Measurements from ENCODE around the gene PGLYRP4. TPM values are rescaled to one million over a fixed set of nuclear protein-coding genes. Genes with fewer than 3 reads are reported as not detected.
A peak's percentile ranks its signal among the peaks of the same experiment; 100 is the strongest.

PGLYRP4 gene
- total RNA-seq, 1 donor from 2014 or later = 4.4 TPM

DNA sequence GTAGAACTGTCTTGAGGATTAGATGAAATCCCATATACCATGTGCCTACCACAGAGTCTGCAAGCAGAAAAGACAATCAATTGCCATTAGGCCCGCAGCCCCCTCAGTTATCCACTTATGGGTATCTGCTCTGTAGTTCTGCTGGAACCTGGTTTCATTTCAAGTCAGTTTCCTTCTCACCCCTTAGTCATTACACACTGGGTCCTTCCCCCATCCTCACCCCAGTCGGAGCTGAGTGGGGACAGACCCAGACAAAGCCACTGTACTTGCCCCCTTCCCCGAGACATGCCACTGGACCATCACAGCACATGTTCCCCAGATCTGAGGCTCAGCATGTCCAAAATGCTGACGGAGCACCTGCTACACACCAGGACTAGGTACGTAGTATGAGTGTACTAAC, 57.1 kb downstream of the PGLYRP4 start:
- no peaks in the 10 kb centered on the region for H3K36me3 Mint-ChIP-seq
- peak overlapping the region; percentile 90 for H3K27ac Mint-ChIP-seq
- TF ChIP-seq, protein P1, sequence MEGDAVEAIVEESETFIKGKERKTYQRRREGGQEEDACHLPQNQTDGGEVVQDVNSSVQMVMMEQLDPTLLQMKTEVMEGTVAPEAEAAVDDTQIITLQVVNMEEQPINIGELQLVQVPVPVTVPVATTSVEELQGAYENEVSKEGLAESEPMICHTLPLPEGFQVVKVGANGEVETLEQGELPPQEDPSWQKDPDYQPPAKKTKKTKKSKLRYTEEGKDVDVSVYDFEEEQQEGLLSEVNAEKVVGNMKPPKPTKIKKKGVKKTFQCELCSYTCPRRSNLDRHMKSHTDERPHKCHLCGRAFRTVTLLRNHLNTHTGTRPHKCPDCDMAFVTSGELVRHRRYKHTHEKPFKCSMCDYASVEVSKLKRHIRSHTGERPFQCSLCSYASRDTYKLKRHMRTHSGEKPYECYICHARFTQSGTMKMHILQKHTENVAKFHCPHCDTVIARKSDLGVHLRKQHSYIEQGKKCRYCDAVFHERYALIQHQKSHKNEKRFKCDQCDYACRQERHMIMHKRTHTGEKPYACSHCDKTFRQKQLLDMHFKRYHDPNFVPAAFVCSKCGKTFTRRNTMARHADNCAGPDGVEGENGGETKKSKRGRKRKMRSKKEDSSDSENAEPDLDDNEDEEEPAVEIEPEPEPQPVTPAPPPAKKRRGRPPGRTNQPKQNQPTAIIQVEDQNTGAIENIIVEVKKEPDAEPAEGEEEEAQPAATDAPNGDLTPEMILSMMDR (conservative IDR thresholded peaks at IDR 0.05) = no peak
- peak overlapping the region; percentile 18 for H3K4me3 Mint-ChIP-seq
- H3K4me1 Mint-ChIP-seq (ENCODE audit: unreplicated experiment) = peaks cover 8% of the 10 kb centered on the region
- peaks cover 4% of the 10 kb centered on the region for H3K27me3 Mint-ChIP-seq
- H3K9me3 Mint-ChIP-seq = no peaks in the 10 kb centered on the region
- DNase-seq (ENCODE audit: extremely low spot score, unreplicated experiment) = no peak

DNA sequence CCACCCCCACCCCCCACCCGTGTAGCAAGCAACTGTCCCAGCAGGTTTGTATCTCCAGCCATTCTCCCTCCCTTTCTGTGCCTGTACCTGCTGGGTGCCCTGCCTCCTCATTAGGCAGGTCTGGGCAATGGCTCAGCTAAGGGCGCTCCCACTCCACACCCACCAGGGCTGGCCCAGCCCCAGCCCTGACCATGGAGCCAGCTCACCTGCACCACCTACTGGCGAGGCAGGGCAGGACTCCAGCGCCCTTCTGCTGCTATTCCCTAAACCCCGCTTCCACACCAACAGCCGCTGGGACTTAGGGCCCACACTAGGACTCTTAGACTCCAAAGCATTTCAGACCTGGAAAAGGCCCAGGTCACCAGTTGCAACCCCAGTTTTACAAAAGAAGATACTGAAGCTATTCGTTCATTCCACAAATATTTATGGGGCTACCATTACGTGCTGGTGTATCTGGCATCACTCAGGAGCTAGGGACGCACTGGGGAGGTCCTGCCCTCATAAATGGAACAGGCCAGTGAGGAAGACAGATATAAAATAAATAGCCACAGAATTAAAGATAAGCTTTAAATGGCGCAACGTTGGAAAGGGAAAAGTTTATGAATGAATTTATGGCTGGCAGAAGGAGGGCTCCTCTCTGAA, 59.9 kb downstream of the PGLYRP4 start:
- Mint-ChIP-seq H3K27me3 (peaks cover 4% of the 10 kb centered on the region), H3K9me3 (no peaks in the 10 kb centered on the region), H3K27ac (no peak overlapping the region), H3K4me3 (no peak overlapping the region), H3K36me3 (no peaks in the 10 kb centered on the region), H3K4me1 (ENCODE audit: unreplicated experiment) (peaks cover 8% of the 10 kb centered on the region)
- no peak for DNase-seq (ENCODE audit: extremely low spot score, unreplicated experiment)
- TF ChIP-seq, protein P1 (conservative IDR thresholded peaks at IDR 0.05) = peak; percentile 62

Other genes starting within 250 kb of the PGLYRP4 start
- gene SPRR2F, start 235.3 kb downstream of the PGLYRP4 start, total RNA-seq (ENCODE audit: low replicate concordance) = 2.5 and 5.1 TPM in 2 replicates
- not detected in 2 replicates for gene SPRR2G, start 198.0 kb downstream of the PGLYRP4 start, total RNA-seq (ENCODE audit: low replicate concordance)
- gene LELP1, start 145.4 kb downstream of the PGLYRP4 start, total RNA-seq (ENCODE audit: low replicate concordance) = not detected in 2 replicates
- not detected in 2 replicates for gene PRR9, start 131.3 kb downstream of the PGLYRP4 start, total RNA-seq (ENCODE audit: low replicate concordance)
- not detected in 2 replicates for gene LORICRIN, start 89.2 kb downstream of the PGLYRP4 start, total RNA-seq (ENCODE audit: low replicate concordance)
- gene PGLYRP3, start 35.9 kb downstream of the PGLYRP4 start, total RNA-seq (ENCODE audit: low replicate concordance) = 0.87 and 1.3 TPM in 2 replicates
- 1,065 and 1,707 TPM in 2 replicates for gene S100A9, start 9.0 kb upstream of the PGLYRP4 start, total RNA-seq (ENCODE audit: low replicate concordance)
- gene S100A12, start 26.8 kb upstream of the PGLYRP4 start, total RNA-seq (ENCODE audit: low replicate concordance) = 0.62 TPM in 1 of 2 replicates, not detected in the other
- gene S100A8, start 42.2 kb upstream of the PGLYRP4 start, total RNA-seq (ENCODE audit: low replicate concordance) = 667 and 678 TPM in 2 replicates
- not detected in 2 replicates for gene S100A7A, start 67.7 kb upstream of the PGLYRP4 start, total RNA-seq (ENCODE audit: low replicate concordance)
- 6.2 and 10.2 TPM in 2 replicates for gene S100A7, start 111.8 kb upstream of the PGLYRP4 start, total RNA-seq (ENCODE audit: low replicate concordance)
- 21.9 and 1,154 TPM in 2 replicates for gene S100A6, start 187.2 kb upstream of the PGLYRP4 start, total RNA-seq (ENCODE audit: low replicate concordance)
- 0.62 TPM in 1 of 2 replicates, not detected in the other for gene S100A5, start 192.1 kb upstream of the PGLYRP4 start, total RNA-seq (ENCODE audit: low replicate concordance)
- 61.0 and 200 TPM in 2 replicates for gene S100A4, start 197.0 kb upstream of the PGLYRP4 start, total RNA-seq (ENCODE audit: low replicate concordance)
- gene S100A3, start 200.4 kb upstream of the PGLYRP4 start, total RNA-seq (ENCODE audit: low replicate concordance) = 1.4 and 2.8 TPM in 2 replicates
- gene S100A2, start 217.0 kb upstream of the PGLYRP4 start, total RNA-seq (ENCODE audit: low replicate concordance) = 0.75 and 2.4 TPM in 2 replicates